DND-41 (cell line): ENCODE data around the gene COL15A1.

Source experiments
- ATAC-seq: fragments of 200-7000 bp; cut with Tn5 transposase; 3 replicates; pipeline ENCODE4 v1.9.1; 2021; ENCODE audit warnings: low read depth; ENCODE audit not compliant: insufficient read depth
- DNase-seq: peaks from one replicate; pipeline ENCODE4 v3.0.0-alpha.2; 2020
- H2AFZ ChIP-seq: 2 replicates; pipeline ENCODE4 v1.6.0; 2012; ENCODE audit warnings: low read depth, low read length
- H3K27ac ChIP-seq: 2 replicates; pipeline ENCODE4 v1.5.1; 2012; ENCODE audit warnings: low read length, inconsistent platforms
- H3K27me3 ChIP-seq: fragments of 200-600 bp; sonication (generic); 2 replicates; pipeline ENCODE4 v1.6.0; 2012; ENCODE audit warnings: low read length, mild to moderate bottlenecking, inconsistent platforms; ENCODE audit not compliant: insufficient read depth, poor library complexity
- H3K36me3 ChIP-seq: 2 replicates; pipeline ENCODE4 v1.5.1; 2012; ENCODE audit warnings: low read length, inconsistent platforms; ENCODE audit not compliant: insufficient read depth
- H3K4me1 ChIP-seq: 2 replicates; pipeline ENCODE4 v1.5.1; 2012; ENCODE audit warnings: mild to moderate bottlenecking, low read length; ENCODE audit not compliant: insufficient read depth
- H3K4me2 ChIP-seq: 2 replicates; pipeline ENCODE4 v1.6.0; 2012; ENCODE audit warnings: mild to moderate bottlenecking, moderate library complexity, low read length, inconsistent platforms; ENCODE audit not compliant: insufficient read depth
- H3K4me3 ChIP-seq, 2 experiments: fragments of 200-600 bp in 1 of 2; shearing (Covaris generic) in 1 of 2; 2 replicates each; pipeline ENCODE4 v1.5.1; 2012 to 2016; ENCODE audit warnings: inconsistent platforms in 2 of 2, low read length in 2 of 2, mild to moderate bottlenecking in 2 of 2, low read depth in 1 of 2, moderate library complexity in 1 of 2
- H3K79me2 ChIP-seq: 2 replicates; pipeline ENCODE4 v1.6.0; 2012; ENCODE audit warnings: low read length, inconsistent platforms; ENCODE audit not compliant: insufficient read depth
- H3K9ac ChIP-seq: 2 replicates; pipeline ENCODE4 v1.6.0; 2012; ENCODE audit warnings: low read depth, mild to moderate bottlenecking, inconsistent platforms, low read length, moderate library complexity
- H3K9me3 ChIP-seq: 2 replicates; pipeline ENCODE4 v1.5.1; 2012; ENCODE audit warnings: low read length, moderate library complexity, mild to moderate bottlenecking, inconsistent platforms; ENCODE audit not compliant: insufficient read depth, severe bottlenecking
- H4K20me1 ChIP-seq: 2 replicates; pipeline ENCODE4 v1.6.0; 2012; ENCODE audit warnings: low read length; ENCODE audit not compliant: insufficient read depth
- EZH2 ChIP-seq: IDR thresholded peaks from 3 replicates; pipeline ENCODE4 v1.6.1; 2012; ENCODE audit warnings: borderline replicate concordance, low read depth, mild to moderate bottlenecking, moderate library complexity, low read length, inconsistent platforms; ENCODE audit not compliant: severe bottlenecking
- TF ChIP-seq, protein P1 (sequence below): IDR thresholded peaks from 2 replicates; pipeline ENCODE4 v1.5.1; 2012; ENCODE audit warnings: borderline replicate concordance, low read length, moderate library complexity, mild to moderate bottlenecking; ENCODE audit not compliant: poor library complexity, severe bottlenecking; ENCODE audit errors: extremely low read depth

COL15A1 gene

DNA sequence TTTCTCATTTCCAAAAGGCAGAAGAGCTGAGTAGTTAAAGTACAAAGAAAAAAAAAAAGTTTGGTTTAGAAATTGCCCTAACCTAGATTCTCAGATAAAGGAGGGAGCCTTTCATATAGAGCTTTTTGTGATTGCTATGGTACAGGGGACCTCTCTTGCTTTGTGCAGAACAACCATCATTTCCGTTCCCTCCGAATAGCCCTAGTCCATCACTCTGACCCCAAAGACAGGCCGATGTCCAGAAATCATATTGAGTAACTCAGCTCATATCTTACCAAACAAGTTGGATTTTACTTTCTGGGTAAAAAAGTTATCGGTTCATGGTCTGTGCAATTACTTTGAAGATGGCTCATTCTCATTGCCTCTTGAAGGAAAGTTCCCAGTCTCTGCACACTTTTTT is 36.7 kb upstream of the COL15A1 start:
- no peak for ATAC-seq
- no peaks in the 10 kb centered on the region for H4K20me1 ChIP-seq
- no peak overlapping the region for H3K27ac ChIP-seq
- H3K4me3 ChIP-seq: no peak overlapping the region
- H3K79me2 ChIP-seq: no peaks in the 10 kb centered on the region
- H3K4me1 ChIP-seq: no peaks in the 10 kb centered on the region
- no peak for DNase-seq
- H3K9ac ChIP-seq: no peak overlapping the region
- no peak overlapping the region for H2AFZ ChIP-seq
- H3K4me2 ChIP-seq: no peak overlapping the region
- no peak for TF ChIP-seq EZH2
- TF ChIP-seq, protein P1, sequence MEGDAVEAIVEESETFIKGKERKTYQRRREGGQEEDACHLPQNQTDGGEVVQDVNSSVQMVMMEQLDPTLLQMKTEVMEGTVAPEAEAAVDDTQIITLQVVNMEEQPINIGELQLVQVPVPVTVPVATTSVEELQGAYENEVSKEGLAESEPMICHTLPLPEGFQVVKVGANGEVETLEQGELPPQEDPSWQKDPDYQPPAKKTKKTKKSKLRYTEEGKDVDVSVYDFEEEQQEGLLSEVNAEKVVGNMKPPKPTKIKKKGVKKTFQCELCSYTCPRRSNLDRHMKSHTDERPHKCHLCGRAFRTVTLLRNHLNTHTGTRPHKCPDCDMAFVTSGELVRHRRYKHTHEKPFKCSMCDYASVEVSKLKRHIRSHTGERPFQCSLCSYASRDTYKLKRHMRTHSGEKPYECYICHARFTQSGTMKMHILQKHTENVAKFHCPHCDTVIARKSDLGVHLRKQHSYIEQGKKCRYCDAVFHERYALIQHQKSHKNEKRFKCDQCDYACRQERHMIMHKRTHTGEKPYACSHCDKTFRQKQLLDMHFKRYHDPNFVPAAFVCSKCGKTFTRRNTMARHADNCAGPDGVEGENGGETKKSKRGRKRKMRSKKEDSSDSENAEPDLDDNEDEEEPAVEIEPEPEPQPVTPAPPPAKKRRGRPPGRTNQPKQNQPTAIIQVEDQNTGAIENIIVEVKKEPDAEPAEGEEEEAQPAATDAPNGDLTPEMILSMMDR: no peak
- H3K9me3 ChIP-seq: no peaks in the 10 kb centered on the region
- no peaks in the 10 kb centered on the region for H3K27me3 ChIP-seq
- no peaks in the 10 kb centered on the region for H3K36me3 ChIP-seq

DNA sequence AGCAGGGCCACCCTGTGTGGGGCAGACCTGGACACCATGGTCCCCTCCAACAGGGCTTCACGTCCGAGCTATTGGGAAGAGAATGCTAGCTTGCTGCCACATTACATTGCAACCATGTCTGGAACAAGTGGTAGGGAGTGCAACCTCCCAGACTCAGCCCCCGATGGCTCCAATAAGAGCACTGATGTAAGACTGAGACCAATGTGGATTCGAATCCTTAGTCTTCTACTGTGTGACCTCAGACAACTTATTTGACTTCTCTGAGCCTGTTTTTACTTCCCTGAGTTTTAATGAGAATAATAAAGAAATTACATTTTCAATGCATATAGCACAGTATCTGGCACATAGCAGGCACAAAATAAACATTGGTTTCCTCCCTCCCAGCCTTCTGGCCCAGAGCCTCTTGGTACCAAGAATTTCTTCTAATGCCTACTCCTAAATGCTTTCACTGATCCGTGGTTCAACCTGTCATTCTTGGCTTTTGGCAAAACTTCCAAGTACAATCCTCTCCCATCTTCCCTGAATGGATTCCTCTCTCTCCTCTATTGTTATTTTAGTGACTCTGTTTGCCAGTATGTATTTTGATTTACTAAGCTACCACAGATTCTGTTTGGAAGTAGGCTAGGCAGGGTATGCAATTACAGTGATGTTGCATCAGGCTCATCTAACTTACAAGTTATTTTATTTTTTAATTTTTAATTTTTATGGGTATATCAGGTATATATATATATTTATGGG is 34.6 kb upstream of the COL15A1 start:
- H4K20me1 ChIP-seq: no peaks in the 10 kb centered on the region
- no peak overlapping the region for H2AFZ ChIP-seq
- TF ChIP-seq, protein P1: no peak
- no peak overlapping the region for H3K27ac ChIP-seq
- H3K4me3 ChIP-seq: no peak overlapping the region
- H3K79me2 ChIP-seq: no peaks in the 10 kb centered on the region
- no peaks in the 10 kb centered on the region for H3K27me3 ChIP-seq
- no peaks in the 10 kb centered on the region for H3K9me3 ChIP-seq
- H3K4me1 ChIP-seq: no peaks in the 10 kb centered on the region
- no peaks in the 10 kb centered on the region for H3K36me3 ChIP-seq
- no peak for ATAC-seq
- H3K4me2 ChIP-seq: no peak overlapping the region
- no peak overlapping the region for H3K9ac ChIP-seq
- DNase-seq: no peak

- H3K4me2 ChIP-seq: no peak overlapping the region
- no peak overlapping the region for H2AFZ ChIP-seq
- no peaks in the 10 kb centered on the region for H3K79me2 ChIP-seq
- H3K4me1 ChIP-seq: no peaks in the 10 kb centered on the region
- H3K36me3 ChIP-seq: no peaks in the 10 kb centered on the region
- H4K20me1 ChIP-seq: no peaks in the 10 kb centered on the region
- H3K9me3 ChIP-seq: no peaks in the 10 kb centered on the region
- no peak overlapping the region for H3K4me3 ChIP-seq
- ATAC-seq (no peak), DNase-seq (no peak)
- no peak overlapping the region for H3K27ac ChIP-seq
- no peak overlapping the region for H3K9ac ChIP-seq
- no peaks in the 10 kb centered on the region for H3K27me3 ChIP-seq
- no peak for TF ChIP-seq EZH2
- TF ChIP-seq, protein P1: no peak
Observed at GRCh38 chr9:98909935-98910334, 33.8 kb upstream of the COL15A1 start.
